ENCODE results near the gene CAPZB.

Gene CAPZB

DNA sequence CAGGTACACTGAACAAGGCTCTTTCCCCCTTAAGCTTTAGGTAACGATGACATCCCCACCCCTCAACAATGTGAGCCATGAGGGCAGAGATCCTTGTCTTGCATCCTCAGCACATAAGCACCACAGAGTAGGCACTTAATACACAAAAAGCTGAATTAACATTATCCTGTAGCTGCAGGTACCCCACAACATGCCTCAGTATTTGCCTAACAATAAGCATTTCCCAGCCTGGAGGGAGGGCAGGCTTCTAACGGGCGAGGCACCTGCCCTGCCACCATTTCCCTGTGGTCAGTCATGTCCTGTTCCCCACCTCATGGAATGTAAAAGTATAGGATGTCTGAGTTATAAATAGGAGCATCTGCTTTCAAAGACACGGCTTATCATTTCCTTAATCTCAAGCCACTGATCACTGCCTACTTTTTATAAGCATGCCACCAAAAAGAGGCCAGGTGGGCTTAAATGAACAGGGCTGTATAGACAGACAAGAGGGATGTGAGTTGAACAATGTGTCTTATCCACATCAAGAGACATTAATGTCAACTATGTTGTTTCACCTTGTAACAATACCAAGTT lies 3.4 kb downstream of the CAPZB start:
- peaks cover 84% of the 10 kb centered on the region for H3K79me2 ChIP-seq (ENCODE audit: insufficient read depth, low read length)
- H3K27ac ChIP-seq (ENCODE audit: low read depth, low read length), result no peak overlapping the region
- no peaks in the 10 kb centered on the region for H3K27me3 ChIP-seq (ENCODE audit: low read length)
- H3K9me2 ChIP-seq (replicated peaks; ENCODE audit: insufficient read depth, low read length), result no peaks in the 10 kb centered on the region
- H2AFZ ChIP-seq (ENCODE audit: low read depth, low read length, severe bottlenecking), result no peak overlapping the region
- no peak overlapping the region for H3K9ac ChIP-seq (ENCODE audit: low read length)
- TF ChIP-seq EZH2phosphoT487 (conservative IDR thresholded peaks at IDR 0.05; ENCODE audit: low read length), result no peak
- TF ChIP-seq, protein P1, sequence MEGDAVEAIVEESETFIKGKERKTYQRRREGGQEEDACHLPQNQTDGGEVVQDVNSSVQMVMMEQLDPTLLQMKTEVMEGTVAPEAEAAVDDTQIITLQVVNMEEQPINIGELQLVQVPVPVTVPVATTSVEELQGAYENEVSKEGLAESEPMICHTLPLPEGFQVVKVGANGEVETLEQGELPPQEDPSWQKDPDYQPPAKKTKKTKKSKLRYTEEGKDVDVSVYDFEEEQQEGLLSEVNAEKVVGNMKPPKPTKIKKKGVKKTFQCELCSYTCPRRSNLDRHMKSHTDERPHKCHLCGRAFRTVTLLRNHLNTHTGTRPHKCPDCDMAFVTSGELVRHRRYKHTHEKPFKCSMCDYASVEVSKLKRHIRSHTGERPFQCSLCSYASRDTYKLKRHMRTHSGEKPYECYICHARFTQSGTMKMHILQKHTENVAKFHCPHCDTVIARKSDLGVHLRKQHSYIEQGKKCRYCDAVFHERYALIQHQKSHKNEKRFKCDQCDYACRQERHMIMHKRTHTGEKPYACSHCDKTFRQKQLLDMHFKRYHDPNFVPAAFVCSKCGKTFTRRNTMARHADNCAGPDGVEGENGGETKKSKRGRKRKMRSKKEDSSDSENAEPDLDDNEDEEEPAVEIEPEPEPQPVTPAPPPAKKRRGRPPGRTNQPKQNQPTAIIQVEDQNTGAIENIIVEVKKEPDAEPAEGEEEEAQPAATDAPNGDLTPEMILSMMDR (IDR thresholded peaks at IDR 0.05; ENCODE audit: insufficient read depth, low read length, poor library complexity, severe bottlenecking), result no peak
- no peak overlapping the region for H3K4me2 ChIP-seq (ENCODE audit: low read depth, low read length, poor library complexity, severe bottlenecking)
- H3F3A ChIP-seq (ENCODE audit: insufficient read depth), result 0 out of 2 replicates have a peak, but pooled peaks cover 4% of the 10 kb centered on the region
- no peaks in the 10 kb centered on the region for H3K36me3 ChIP-seq (ENCODE audit: low read length)
- no peak overlapping the region for H3K4me3 ChIP-seq (ENCODE audit: insufficient read depth, low read length, poor library complexity, severe bottlenecking)
- no peaks in the 10 kb centered on the region for H3K9me3 ChIP-seq (ENCODE audit: insufficient read depth, low read length)
- H4K20me1 ChIP-seq (ENCODE audit: low read depth, low read length), result peaks cover 29% of the 10 kb centered on the region

DNA sequence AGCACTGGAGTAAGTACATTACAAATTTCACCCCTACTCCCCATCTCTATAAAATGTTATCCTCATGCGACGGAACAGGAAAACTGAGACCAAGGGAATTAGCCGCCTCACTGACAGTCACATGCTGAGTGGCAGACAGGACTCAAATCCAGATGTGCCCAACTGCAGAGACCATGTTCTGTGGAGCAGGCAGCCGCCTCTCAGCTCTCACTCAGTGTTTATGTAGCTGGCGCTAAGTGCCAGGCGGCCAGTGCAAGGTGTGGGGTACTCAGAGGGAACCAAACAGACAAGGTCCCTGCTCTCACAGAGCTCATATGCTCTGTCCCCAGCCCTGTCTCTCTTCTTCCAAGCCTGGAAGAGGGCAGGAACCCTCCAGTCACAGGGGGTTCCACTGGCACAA lies 5.1 kb downstream of the CAPZB start:
- no peak overlapping the region for H2AFZ ChIP-seq (ENCODE audit: low read depth, low read length, severe bottlenecking)
- H3K9ac ChIP-seq (ENCODE audit: low read length), result no peak overlapping the region
- H3K27me3 ChIP-seq (ENCODE audit: low read length), result no peaks in the 10 kb centered on the region
- H3K79me2 ChIP-seq (ENCODE audit: insufficient read depth, low read length), result peaks cover 100% of the 10 kb centered on the region
- peaks cover 29% of the 10 kb centered on the region for H4K20me1 ChIP-seq (ENCODE audit: low read depth, low read length)
- TF ChIP-seq, protein P1 (IDR thresholded peaks at IDR 0.05; ENCODE audit: insufficient read depth, low read length, poor library complexity, severe bottlenecking), result no peak
- no peaks in the 10 kb centered on the region for H3K9me3 ChIP-seq (ENCODE audit: insufficient read depth, low read length)
- H3K4me3 ChIP-seq (ENCODE audit: insufficient read depth, low read length, poor library complexity, severe bottlenecking), result no peak overlapping the region
- H3F3A ChIP-seq (ENCODE audit: insufficient read depth), result no peaks in the 10 kb centered on the region
- no peak overlapping the region for H3K4me2 ChIP-seq (ENCODE audit: low read depth, low read length, poor library complexity, severe bottlenecking)
- H3K9me2 ChIP-seq (replicated peaks; ENCODE audit: insufficient read depth, low read length), result no peaks in the 10 kb centered on the region
- no peaks in the 10 kb centered on the region for H3K36me3 ChIP-seq (ENCODE audit: low read length)
- no peak overlapping the region for H3K27ac ChIP-seq (ENCODE audit: low read depth, low read length)

DNA sequence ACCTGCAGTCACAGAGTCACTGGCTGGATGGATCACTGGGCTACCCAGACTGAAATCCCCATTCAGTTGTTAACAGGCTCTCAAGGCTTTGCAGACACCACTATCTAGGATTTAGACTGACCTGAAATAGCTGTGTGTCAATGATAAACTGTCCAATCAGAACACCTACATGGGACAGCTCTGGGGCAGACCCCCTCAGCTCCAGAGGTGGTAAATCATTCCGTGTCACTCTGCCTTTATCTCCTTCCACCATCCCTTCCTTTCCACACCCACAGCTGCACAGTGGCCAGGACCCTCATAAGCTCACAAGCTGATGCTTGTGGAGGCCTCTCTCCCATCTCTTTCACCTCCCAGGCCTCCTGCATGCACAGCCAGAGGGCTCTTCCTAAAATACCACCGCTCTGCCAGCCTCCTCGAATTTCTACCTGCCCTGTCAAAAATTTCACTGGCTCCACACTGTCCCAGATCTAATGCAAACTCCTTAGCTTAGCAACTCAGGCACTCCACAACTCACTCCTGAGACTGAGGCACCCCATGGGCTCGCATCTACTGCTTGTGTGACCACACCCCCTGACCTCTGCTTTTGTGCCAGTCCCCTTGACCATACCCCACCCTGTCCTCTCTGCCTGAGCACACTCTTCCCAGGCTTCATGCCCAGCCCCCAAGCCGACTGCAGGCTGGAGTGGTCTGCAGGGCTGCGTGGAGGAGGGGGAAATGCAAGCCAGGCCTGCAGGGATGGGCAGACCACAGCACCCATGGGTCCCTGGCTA lies 5.8 kb downstream of the CAPZB start:
- no peaks in the 10 kb centered on the region for H3K27me3 ChIP-seq (ENCODE audit: low read length)
- H3K36me3 ChIP-seq (ENCODE audit: low read length), result no peaks in the 10 kb centered on the region
- H3K9me3 ChIP-seq (ENCODE audit: insufficient read depth, low read length), result no peaks in the 10 kb centered on the region
- H3K79me2 ChIP-seq (ENCODE audit: insufficient read depth, low read length), result peaks cover 100% of the 10 kb centered on the region
- H3F3A ChIP-seq (ENCODE audit: insufficient read depth), result no peaks in the 10 kb centered on the region
- TF ChIP-seq, protein P1 (IDR thresholded peaks at IDR 0.05; ENCODE audit: insufficient read depth, low read length, poor library complexity, severe bottlenecking), result no peak
- TF ChIP-seq EZH2phosphoT487 (conservative IDR thresholded peaks at IDR 0.05; ENCODE audit: low read length), result no peak
- H3K27ac ChIP-seq (ENCODE audit: low read depth, low read length), result no peak overlapping the region
- H3K9ac ChIP-seq (ENCODE audit: low read length), result no peak overlapping the region
- H3K4me2 ChIP-seq (ENCODE audit: low read depth, low read length, poor library complexity, severe bottlenecking), result no peak overlapping the region
- H2AFZ ChIP-seq (ENCODE audit: low read depth, low read length, severe bottlenecking), result no peak overlapping the region
- H4K20me1 ChIP-seq (ENCODE audit: low read depth, low read length), result peaks cover 35% of the 10 kb centered on the region
- H3K4me3 ChIP-seq (ENCODE audit: insufficient read depth, low read length, poor library complexity, severe bottlenecking), result no peak overlapping the region
- no peaks in the 10 kb centered on the region for H3K9me2 ChIP-seq (replicated peaks; ENCODE audit: insufficient read depth, low read length)
